Measurements from ENCODE around the gene HRH2. TPM values are rescaled to one million over a fixed set of nuclear protein-coding genes. Genes with fewer than 3 reads are reported as not detected.
A peak's percentile ranks its signal among the peaks of the same experiment; 100 is the strongest.
"Not testable (repeated sequence)": the region's sequence is repeated elsewhere in the genome, so short reads cannot be mapped to it uniquely, and the experiment has no call there.

HRH2 gene
- total RNA-seq, 2 experiments from 2014 or later = 40.2 to 41.2 TPM

DNA sequence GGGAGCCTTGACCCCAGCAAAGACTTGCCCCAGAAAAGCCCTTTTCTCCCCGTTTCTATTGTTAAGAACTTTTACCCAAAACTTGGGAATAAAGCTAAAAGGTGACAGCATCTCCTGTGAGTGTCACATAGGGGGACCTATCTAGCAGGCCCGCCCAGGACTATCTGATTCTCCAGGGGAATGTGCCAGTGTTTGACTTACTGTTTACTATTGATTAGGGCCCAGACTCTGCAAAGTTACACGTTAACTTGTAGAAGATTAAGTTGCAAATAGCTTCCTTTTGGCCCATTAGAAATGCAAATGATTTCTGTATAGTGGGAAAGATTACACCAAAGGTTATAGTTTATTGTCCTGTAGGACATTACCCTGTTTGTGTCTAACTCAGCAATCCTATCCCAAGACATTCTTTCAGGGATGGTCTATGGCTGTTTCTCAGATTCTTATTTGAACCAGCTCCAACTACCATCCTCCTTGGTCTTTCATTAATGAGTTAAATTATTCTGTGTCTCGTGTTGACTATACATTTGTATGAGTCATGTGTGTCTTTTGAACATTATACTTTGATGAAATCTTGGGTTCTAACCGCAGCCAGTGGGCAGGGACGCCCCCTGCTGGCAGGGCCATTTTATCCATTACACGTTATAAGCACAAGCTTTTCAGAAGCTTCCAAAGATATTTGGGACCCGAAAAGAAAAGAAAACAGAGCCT lies 60.7 kb downstream of the HRH2 start:
- Mint-ChIP-seq H3K4me1 (peaks cover 5% of the 10 kb centered on the region), H3K9me3 (peaks cover 23% of the 10 kb centered on the region), H3K27ac (no peak overlapping the region), H3K36me3 (peaks cover 14% of the 10 kb centered on the region), H3K4me3 (no peak overlapping the region), H3K27me3 (no peaks in the 10 kb centered on the region)
- peak; percentile 55 for DNase-seq

GRCh38 chr5:175719109-175719432 lies 61.2 kb downstream of the HRH2 start:
- H3K27ac Mint-ChIP-seq, H3K27me3 Mint-ChIP-seq, DNase-seq, H3K4me3 Mint-ChIP-seq, H3K4me1 Mint-ChIP-seq, H3K36me3 Mint-ChIP-seq: not testable (repeated sequence)
- H3K9me3 Mint-ChIP-seq = peaks cover 23% of the 10 kb centered on the region

GRCh38 chr5:175724314-175725275 lies 66.7 kb downstream of the HRH2 start:
- peaks cover 12% of the 10 kb centered on the region for H3K27me3 Mint-ChIP-seq
- no peak for DNase-seq
- no peak overlapping the region for H3K27ac Mint-ChIP-seq
- H3K36me3 Mint-ChIP-seq = no peaks in the 10 kb centered on the region
- no peaks in the 10 kb centered on the region for H3K9me3 Mint-ChIP-seq
- H3K4me1 Mint-ChIP-seq = peaks cover 1% of the 10 kb centered on the region
- H3K4me3 Mint-ChIP-seq = no peak overlapping the region

DNA sequence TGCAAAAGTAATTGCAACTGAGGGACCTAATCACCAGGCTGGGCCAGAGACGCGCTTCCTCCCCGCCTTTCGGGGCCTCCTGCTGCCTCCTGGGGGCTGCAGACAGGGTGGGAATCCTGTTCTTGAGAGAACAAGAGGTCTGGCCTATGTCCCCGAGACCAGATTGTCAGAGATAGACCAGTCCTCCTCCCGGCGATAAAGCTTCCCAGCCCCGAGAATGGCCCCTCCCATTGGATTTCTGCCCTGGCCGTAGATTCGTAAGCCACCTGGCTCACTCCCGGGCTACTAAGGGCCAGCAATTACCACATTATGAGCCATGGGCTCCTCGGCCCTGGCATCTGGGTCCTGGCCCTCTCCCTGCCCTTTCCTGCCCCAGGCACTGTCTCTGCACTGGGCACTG lies 70.4 kb downstream of the HRH2 start:
- no peak overlapping the region for H3K27ac Mint-ChIP-seq
- DNase-seq = no peak
- H3K9me3 Mint-ChIP-seq = no peaks in the 10 kb centered on the region
- peaks cover 3% of the 10 kb centered on the region for H3K4me1 Mint-ChIP-seq
- H3K27me3 Mint-ChIP-seq = peaks cover 26% of the 10 kb centered on the region
- H3K36me3 Mint-ChIP-seq = no peaks in the 10 kb centered on the region
- H3K4me3 Mint-ChIP-seq = no peak overlapping the region

- peaks cover 3% of the 10 kb centered on the region for H3K4me1 Mint-ChIP-seq
- H3K4me3 Mint-ChIP-seq = no peak overlapping the region
- no peak for DNase-seq
- H3K36me3 Mint-ChIP-seq = no peaks in the 10 kb centered on the region
- H3K27ac Mint-ChIP-seq = no peak overlapping the region
- no peaks in the 10 kb centered on the region for H3K9me3 Mint-ChIP-seq
- peaks cover 32% of the 10 kb centered on the region for H3K27me3 Mint-ChIP-seq
Observed at GRCh38 chr5:175728885-175729828, 71.3 kb downstream of the HRH2 start.

GRCh38 chr5:175729829-175730277 lies 72.0 kb downstream of the HRH2 start:
- Mint-ChIP-seq H3K27ac (no peak overlapping the region), H3K27me3 (peaks cover 32% of the 10 kb centered on the region), H3K4me1 (peaks cover 3% of the 10 kb centered on the region), H3K9me3 (no peaks in the 10 kb centered on the region), H3K36me3 (no peaks in the 10 kb centered on the region), H3K4me3 (no peak overlapping the region)
- DNase-seq = peak; percentile 86

DNA sequence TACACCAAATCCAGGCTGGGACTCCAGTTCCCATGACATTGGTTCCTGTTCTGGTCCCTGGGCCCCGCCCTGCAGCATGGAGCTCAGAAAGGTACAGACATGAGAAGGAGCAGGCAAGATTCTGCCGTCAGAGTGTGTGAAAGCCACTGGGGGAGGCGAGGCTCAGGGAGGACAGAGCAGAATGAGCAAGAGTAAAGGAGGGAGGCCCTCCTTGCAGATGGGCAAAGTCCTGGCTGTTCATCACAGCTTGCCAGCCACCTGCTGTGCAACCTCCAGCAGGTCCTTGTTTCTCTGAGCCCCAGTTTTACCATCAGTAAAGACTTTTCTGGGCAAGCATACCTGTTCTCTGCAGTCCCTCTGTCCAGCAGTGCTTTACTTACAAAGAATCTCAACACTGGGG lies 73.3 kb downstream of the HRH2 start:
- no peaks in the 10 kb centered on the region for H3K9me3 Mint-ChIP-seq
- no peak overlapping the region for H3K4me3 Mint-ChIP-seq
- peaks cover 32% of the 10 kb centered on the region for H3K27me3 Mint-ChIP-seq
- no peak overlapping the region for H3K27ac Mint-ChIP-seq
- no peak for DNase-seq
- no peaks in the 10 kb centered on the region for H3K36me3 Mint-ChIP-seq
- H3K4me1 Mint-ChIP-seq = peaks cover 3% of the 10 kb centered on the region

DNA sequence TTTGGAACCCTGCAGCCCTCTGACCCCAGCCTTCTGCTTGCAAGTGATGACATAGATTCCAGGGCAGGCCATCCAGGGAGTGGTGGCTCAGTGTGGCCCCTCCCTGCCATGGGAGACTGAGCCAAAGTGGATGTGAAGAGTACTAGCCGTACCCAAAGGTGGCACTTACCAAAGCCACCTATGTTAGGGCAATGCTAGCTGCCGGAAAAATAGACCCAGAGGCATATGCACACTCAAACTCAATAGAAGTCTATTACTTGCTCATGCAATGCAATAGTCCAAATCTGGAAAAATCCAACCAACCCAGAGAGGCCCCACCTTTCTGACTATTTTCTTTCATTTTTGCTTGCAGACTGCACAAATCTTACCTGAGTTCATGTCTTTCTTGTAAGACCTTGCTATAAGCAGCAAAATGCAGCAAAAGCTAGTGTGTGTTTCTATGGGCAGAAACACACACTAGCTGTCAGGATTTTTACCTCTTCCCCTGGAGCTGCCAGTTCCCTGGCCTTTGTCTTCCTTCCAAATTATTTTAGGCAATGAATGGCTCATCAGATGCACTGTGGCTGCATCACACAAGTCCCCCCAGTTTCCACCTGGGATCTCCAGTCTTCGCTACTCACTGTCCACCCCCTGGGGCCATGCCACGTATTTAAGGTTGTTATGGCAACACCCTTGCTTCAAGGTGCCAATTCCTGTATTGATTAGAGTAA lies 74.0 kb downstream of the HRH2 start:
- no peaks in the 10 kb centered on the region for H3K36me3 Mint-ChIP-seq
- H3K27me3 Mint-ChIP-seq = peaks cover 32% of the 10 kb centered on the region
- peaks cover 3% of the 10 kb centered on the region for H3K4me1 Mint-ChIP-seq
- no peak for DNase-seq
- no peak overlapping the region for H3K4me3 Mint-ChIP-seq
- no peaks in the 10 kb centered on the region for H3K9me3 Mint-ChIP-seq
- no peak overlapping the region for H3K27ac Mint-ChIP-seq

DNA sequence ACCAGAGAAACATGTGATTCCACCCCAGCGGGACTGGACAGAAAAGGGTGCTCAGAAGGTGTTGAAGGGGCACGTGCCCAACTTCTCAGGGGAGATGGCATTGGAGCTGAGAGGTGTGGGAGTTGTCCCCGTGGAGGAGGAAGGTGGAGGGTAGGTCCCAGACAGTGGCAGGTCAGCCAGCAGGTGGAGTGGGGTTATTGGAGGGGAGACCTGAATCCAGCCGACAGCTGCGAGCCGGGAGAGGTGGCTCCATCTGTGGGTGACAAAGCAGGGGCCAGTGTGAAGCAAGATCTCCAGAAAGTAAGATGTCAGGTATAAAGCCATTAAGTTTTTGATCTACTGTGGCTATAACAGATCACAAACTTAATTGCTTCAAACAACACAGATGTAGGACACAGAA lies 75.1 kb downstream of the HRH2 start:
- no peaks in the 10 kb centered on the region for H3K36me3 Mint-ChIP-seq
- DNase-seq = no peak
- peaks cover 3% of the 10 kb centered on the region for H3K4me1 Mint-ChIP-seq
- no peak overlapping the region for H3K4me3 Mint-ChIP-seq
- peaks cover 38% of the 10 kb centered on the region for H3K27me3 Mint-ChIP-seq
- no peak overlapping the region for H3K27ac Mint-ChIP-seq
- H3K9me3 Mint-ChIP-seq = no peaks in the 10 kb centered on the region

GRCh38 chr5:175734016-175734415 lies 76.1 kb downstream of the HRH2 start:
- Mint-ChIP-seq H3K9me3 (no peaks in the 10 kb centered on the region), H3K4me1 (peaks cover 3% of the 10 kb centered on the region), H3K27me3 (peaks cover 31% of the 10 kb centered on the region), H3K36me3 (no peaks in the 10 kb centered on the region), H3K4me3 (no peak overlapping the region), H3K27ac (no peak overlapping the region)
- DNase-seq = no peak

DNA sequence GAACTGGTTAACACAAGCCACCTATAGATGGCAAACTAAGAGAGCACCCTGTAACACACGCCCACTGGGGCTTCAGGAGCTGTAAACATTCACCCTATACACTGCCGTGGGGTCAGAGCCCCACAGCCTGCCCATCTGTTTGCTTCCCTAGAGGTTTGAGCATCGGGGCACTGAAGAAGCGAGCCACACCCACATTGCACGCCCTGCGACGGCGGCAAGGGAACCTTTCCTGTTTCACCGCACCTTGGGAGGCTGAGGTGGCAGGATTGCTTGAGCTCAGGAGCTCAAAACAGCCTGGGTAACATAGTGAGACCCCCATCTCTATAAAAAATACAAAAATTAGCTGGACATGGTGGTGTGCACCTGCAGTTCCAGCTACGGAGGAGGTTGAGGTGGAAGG lies 76.6 kb downstream of the HRH2 start:
- H3K36me3 Mint-ChIP-seq = no peaks in the 10 kb centered on the region
- H3K9me3 Mint-ChIP-seq = no peaks in the 10 kb centered on the region
- peaks cover 3% of the 10 kb centered on the region for H3K4me1 Mint-ChIP-seq
- DNase-seq = no peak
- peaks cover 27% of the 10 kb centered on the region for H3K27me3 Mint-ChIP-seq
- no peak overlapping the region for H3K27ac Mint-ChIP-seq
- H3K4me3 Mint-ChIP-seq = no peak overlapping the region

DNA sequence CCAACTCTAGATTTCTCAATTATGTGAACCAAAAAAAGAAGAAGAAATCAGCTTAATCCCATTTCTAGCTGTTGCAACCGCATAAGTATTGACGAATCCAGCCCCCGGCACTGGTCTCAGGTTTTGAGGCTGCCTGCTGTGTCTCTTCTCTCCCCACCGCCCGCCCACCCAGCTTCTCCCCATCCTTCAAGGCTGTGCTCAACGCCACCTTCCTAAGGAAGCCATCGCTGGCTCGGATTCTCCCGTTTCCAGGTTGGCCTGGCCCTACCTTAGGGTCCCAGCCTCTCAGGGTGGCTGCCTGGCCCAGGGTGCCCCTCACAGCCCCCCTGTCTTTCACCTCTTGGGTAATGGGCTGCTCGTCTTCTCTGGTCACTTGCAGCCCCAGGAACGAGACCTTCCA lies 77.8 kb downstream of the HRH2 start:
- DNase-seq = no peak
- H3K27ac Mint-ChIP-seq = no peak overlapping the region
- H3K9me3 Mint-ChIP-seq = no peaks in the 10 kb centered on the region

GRCh38 chr5:175736652-175737051 lies 78.8 kb downstream of the HRH2 start:
- Mint-ChIP-seq H3K36me3 (no peaks in the 10 kb centered on the region), H3K4me3 (no peak overlapping the region), H3K27ac (no peak overlapping the region), H3K27me3 (peaks cover 31% of the 10 kb centered on the region), H3K9me3 (no peaks in the 10 kb centered on the region), H3K4me1 (no peaks in the 10 kb centered on the region)
- DNase-seq = no peak

More for the DNA sequence above, 77.8 kb downstream of the HRH2 start:
- Mint-ChIP-seq H3K4me1 (no peaks in the 10 kb centered on the region), H3K4me3 (no peak overlapping the region), H3K27me3 (peaks cover 25% of the 10 kb centered on the region), H3K36me3 (no peaks in the 10 kb centered on the region)

DNA sequence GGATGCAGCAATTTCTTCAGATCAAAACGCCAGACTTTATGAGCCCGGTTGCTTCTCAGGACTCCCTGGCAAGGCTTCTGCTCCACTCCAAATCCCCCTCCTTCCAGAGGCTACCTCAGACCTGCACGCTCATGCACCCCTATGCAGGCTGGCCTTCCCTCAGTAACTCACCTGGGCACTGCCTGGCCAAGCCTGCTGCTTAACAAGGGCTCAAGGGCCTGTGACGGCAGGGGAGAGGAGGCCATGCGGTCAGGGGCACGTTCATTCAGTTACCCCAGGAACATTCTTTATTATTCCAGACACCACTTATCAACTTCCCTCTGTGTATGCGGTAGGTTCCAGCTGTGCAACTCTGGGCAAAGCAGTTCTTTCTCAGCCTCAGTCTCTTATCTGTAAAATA lies 79.6 kb downstream of the HRH2 start:
- Mint-ChIP-seq H3K4me1 (no peaks in the 10 kb centered on the region), H3K27me3 (peaks cover 34% of the 10 kb centered on the region), H3K27ac (no peak overlapping the region), H3K9me3 (no peaks in the 10 kb centered on the region), H3K4me3 (no peak overlapping the region), H3K36me3 (no peaks in the 10 kb centered on the region)
- no peak for DNase-seq

Data from activated naive CD8-positive, alpha-beta T cell treated with anti-CD3 and anti-CD28 coated beads for 36 hours (primary cell).